ENCODE data around the gene ZSCAN31. TPM values are rescaled to one million over a fixed set of nuclear protein-coding genes. Genes with fewer than 3 reads are reported as not detected.

The ZSCAN31 gene
- total and polyA plus RNA-seq, 9 of the 15 experiments (the other 6 are each of a cell fraction or from before 2014, with no cell fraction given) = 3.9 to 12.1 (median 7.0) TPM

- TF ChIP-seq, protein P1, sequence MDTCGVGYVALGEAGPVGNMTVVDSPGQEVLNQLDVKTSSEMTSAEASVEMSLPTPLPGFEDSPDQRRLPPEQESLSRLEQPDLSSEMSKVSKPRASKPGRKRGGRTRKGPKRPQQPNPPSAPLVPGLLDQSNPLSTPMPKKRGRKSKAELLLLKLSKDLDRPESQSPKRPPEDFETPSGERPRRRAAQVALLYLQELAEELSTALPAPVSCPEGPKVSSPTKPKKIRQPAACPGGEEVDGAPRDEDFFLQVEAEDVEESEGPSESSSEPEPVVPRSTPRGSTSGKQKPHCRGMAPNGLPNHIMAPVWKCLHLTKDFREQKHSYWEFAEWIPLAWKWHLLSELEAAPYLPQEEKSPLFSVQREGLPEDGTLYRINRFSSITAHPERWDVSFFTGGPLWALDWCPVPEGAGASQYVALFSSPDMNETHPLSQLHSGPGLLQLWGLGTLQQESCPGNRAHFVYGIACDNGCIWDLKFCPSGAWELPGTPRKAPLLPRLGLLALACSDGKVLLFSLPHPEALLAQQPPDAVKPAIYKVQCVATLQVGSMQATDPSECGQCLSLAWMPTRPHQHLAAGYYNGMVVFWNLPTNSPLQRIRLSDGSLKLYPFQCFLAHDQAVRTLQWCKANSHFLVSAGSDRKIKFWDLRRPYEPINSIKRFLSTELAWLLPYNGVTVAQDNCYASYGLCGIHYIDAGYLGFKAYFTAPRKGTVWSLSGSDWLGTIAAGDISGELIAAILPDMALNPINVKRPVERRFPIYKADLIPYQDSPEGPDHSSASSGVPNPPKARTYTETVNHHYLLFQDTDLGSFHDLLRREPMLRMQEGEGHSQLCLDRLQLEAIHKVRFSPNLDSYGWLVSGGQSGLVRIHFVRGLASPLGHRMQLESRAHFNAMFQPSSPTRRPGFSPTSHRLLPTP (IDR thresholded peaks at IDR 0.05; ENCODE audit: borderline replicate concordance, extremely low read depth, insufficient read length) = no peak
- TF ChIP-seq DMBX1 (CRISPR knock-in tag; IDR thresholded peaks at IDR 0.05; ENCODE audit: borderline replicate concordance) = peak; percentile 50; the same call in 1 of the 2 replicates
- TF ChIP-seq SPI1 (IDR thresholded peaks at IDR 0.05; ENCODE audit: borderline replicate concordance, low read depth, low read length) = peak; percentile 76; the same call in 1 of the 2 replicates
- TF ChIP-seq, protein P2, sequence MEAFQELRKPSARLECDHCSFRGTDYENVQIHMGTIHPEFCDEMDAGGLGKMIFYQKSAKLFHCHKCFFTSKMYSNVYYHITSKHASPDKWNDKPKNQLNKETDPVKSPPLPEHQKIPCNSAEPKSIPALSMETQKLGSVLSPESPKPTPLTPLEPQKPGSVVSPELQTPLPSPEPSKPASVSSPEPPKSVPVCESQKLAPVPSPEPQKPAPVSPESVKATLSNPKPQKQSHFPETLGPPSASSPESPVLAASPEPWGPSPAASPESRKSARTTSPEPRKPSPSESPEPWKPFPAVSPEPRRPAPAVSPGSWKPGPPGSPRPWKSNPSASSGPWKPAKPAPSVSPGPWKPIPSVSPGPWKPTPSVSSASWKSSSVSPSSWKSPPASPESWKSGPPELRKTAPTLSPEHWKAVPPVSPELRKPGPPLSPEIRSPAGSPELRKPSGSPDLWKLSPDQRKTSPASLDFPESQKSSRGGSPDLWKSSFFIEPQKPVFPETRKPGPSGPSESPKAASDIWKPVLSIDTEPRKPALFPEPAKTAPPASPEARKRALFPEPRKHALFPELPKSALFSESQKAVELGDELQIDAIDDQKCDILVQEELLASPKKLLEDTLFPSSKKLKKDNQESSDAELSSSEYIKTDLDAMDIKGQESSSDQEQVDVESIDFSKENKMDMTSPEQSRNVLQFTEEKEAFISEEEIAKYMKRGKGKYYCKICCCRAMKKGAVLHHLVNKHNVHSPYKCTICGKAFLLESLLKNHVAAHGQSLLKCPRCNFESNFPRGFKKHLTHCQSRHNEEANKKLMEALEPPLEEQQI (IDR thresholded peaks at IDR 0.05) = no peak
- no peak for TF ChIP-seq LEF1 (IDR thresholded peaks at IDR 0.05)
- TF ChIP-seq, protein P3, sequence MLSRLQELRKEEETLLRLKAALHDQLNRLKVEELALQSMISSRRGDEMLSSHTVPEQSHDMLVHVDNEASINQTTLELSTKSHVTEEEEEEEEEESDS (CRISPR knock-in tag; IDR thresholded peaks at IDR 0.05) = no peak
- no peak for TF ChIP-seq RAD51 (IDR thresholded peaks at IDR 0.05; ENCODE audit: borderline replicate concordance, low read depth)
- 0 out of 2 replicates have a peak, but pooled peaks have one; percentile 15 for TF ChIP-seq BCL6 (CRISPR knock-in tag; IDR thresholded peaks at IDR 0.05)
- peak; percentile 67; the same call in 1 of the 2 replicates for TF ChIP-seq ZNF445 (CRISPR knock-in tag; IDR thresholded peaks at IDR 0.05; ENCODE audit: low read depth)
- no peak for TF ChIP-seq MTA3 (IDR thresholded peaks at IDR 0.05; ENCODE audit: borderline replicate concordance)
- 0 out of 4 replicates have a peak, but pooled peaks of 1 of the 2 experiments have one; percentile 1 for TF ChIP-seq KDM4B (IDR thresholded peaks at IDR 0.05; ENCODE audit: borderline replicate concordance in 2 of 2, low read depth in 1 of 2)
- TF ChIP-seq ETS2 (tag; IDR thresholded peaks at IDR 0.05; ENCODE audit: borderline replicate concordance, poor library complexity, severe bottlenecking) = no peak
- no peak for TF ChIP-seq KLF13 (tag; IDR thresholded peaks at IDR 0.05; ENCODE audit: borderline replicate concordance, low read depth)
- no peak for TF ChIP-seq CC2D1A (IDR thresholded peaks at IDR 0.05)
- TF ChIP-seq, protein P4, sequence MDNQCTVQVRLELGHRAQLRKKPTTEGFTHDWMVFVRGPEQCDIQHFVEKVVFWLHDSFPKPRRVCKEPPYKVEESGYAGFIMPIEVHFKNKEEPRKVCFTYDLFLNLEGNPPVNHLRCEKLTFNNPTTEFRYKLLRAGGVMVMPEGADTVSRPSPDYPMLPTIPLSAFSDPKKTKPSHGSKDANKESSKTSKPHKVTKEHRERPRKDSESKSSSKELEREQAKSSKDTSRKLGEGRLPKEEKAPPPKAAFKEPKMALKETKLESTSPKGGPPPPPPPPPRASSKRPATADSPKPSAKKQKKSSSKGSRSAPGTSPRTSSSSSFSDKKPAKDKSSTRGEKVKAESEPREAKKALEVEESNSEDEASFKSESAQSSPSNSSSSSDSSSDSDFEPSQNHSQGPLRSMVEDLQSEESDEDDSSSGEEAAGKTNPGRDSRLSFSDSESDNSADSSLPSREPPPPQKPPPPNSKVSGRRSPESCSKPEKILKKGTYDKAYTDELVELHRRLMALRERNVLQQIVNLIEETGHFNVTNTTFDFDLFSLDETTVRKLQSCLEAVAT (IDR thresholded peaks at IDR 0.05) = peak in 1 of 2 experiments; percentile 95; a peak in 2 of 4 replicates
- 0 out of 2 replicates have a peak, but pooled peaks have one; percentile 15 for TF ChIP-seq ETV1 (tag; conservative IDR thresholded peaks at IDR 0.05; ENCODE audit: low read depth)
- TF ChIP-seq, protein P5, sequence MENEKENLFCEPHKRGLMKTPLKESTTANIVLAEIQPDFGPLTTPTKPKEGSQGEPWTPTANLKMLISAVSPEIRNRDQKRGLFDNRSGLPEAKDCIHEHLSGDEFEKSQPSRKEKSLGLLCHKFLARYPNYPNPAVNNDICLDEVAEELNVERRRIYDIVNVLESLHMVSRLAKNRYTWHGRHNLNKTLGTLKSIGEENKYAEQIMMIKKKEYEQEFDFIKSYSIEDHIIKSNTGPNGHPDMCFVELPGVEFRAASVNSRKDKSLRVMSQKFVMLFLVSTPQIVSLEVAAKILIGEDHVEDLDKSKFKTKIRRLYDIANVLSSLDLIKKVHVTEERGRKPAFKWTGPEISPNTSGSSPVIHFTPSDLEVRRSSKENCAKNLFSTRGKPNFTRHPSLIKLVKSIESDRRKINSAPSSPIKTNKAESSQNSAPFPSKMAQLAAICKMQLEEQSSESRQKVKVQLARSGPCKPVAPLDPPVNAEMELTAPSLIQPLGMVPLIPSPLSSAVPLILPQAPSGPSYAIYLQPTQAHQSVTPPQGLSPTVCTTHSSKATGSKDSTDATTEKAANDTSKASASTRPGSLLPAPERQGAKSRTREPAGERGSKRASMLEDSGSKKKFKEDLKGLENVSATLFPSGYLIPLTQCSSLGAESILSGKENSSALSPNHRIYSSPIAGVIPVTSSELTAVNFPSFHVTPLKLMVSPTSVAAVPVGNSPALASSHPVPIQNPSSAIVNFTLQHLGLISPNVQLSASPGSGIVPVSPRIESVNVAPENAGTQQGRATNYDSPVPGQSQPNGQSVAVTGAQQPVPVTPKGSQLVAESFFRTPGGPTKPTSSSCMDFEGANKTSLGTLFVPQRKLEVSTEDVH (IDR thresholded peaks at IDR 0.05; ENCODE audit: low read depth, partially characterized antibody) = no peak
- TF ChIP-seq BCOR (IDR thresholded peaks at IDR 0.05) = no peak
These were observed 1.2 kb upstream of the ZSCAN31 start (continued) for GRCh38 chr6:28337121-28337520.

Data from K562 (cell line).